Activated T-cell treated with anti-CD3 and anti-CD28 coated beads, Interleukin-2, amount 50 U/mL, for 24 hours (primary cell): ENCODE measurements around the gene SAXO2.
"Not testable (repeated sequence)": the region's sequence is repeated elsewhere in the genome, so short reads cannot be mapped to it uniquely, and the experiment has no call there.

ENCODE experiments used
- DNase-seq: peaks from one replicate; pipeline ENCODE4 v3.0.0-alpha.2; 2020
- H3K27ac Mint-ChIP-seq: 2 replicates; pipeline ENCODE4 v1.8.0; 2020; ENCODE audit warnings: mild to moderate bottlenecking, mixed read lengths
- H3K27me3 Mint-ChIP-seq: 2 replicates; pipeline ENCODE4 v1.8.0; 2020; ENCODE audit warnings: mixed read lengths
- H3K36me3 Mint-ChIP-seq: 2 replicates; pipeline ENCODE4 v1.8.0; 2020; ENCODE audit warnings: low read depth, mixed read lengths
- H3K4me1 Mint-ChIP-seq: 2 replicates; pipeline ENCODE4 v1.8.0; 2020; ENCODE audit warnings: low read depth, mixed read lengths
- H3K4me3 Mint-ChIP-seq: 2 replicates; pipeline ENCODE4 v1.8.0; 2020; ENCODE audit warnings: mild to moderate bottlenecking, moderate library complexity, mixed read lengths
- H3K9me3 Mint-ChIP-seq: 2 replicates; pipeline ENCODE4 v1.8.0; 2020; ENCODE audit warnings: mixed read lengths

Gene SAXO2

GRCh38 chr15:82300883-82301282 lies 38.3 kb downstream of the SAXO2 start:
- peaks cover 28% of the 10 kb centered on the region for H3K4me1 Mint-ChIP-seq
- no peak overlapping the region for H3K4me3 Mint-ChIP-seq
- DNase-seq = no peak
- no peak overlapping the region for H3K27ac Mint-ChIP-seq
- no peaks in the 10 kb centered on the region for H3K9me3 Mint-ChIP-seq
- H3K36me3 Mint-ChIP-seq = no peaks in the 10 kb centered on the region
- H3K27me3 Mint-ChIP-seq = no peaks in the 10 kb centered on the region

- Mint-ChIP-seq H3K27me3 (no peaks in the 10 kb centered on the region), H3K4me1 (peaks cover 28% of the 10 kb centered on the region), H3K9me3 (no peaks in the 10 kb centered on the region), H3K27ac (no peak overlapping the region), H3K36me3 (no peaks in the 10 kb centered on the region), H3K4me3 (no peak overlapping the region)
- DNase-seq = no peak
Measured at GRCh38 chr15:82301296-82302016, 38.8 kb downstream of the SAXO2 start.

- Mint-ChIP-seq H3K9me3 (no peaks in the 10 kb centered on the region), H3K27ac (no peak overlapping the region), H3K4me1 (peaks cover 12% of the 10 kb centered on the region), H3K27me3 (no peaks in the 10 kb centered on the region), H3K36me3 (no peaks in the 10 kb centered on the region), H3K4me3 (no peak overlapping the region)
- DNase-seq = no peak
Measured at GRCh38 chr15:82303956-82304777, 41.5 kb downstream of the SAXO2 start.

GRCh38 chr15:82304778-82305090 lies 42.1 kb downstream of the SAXO2 start:
- no peak overlapping the region for H3K4me3 Mint-ChIP-seq
- no peak overlapping the region for H3K27ac Mint-ChIP-seq
- DNase-seq = no peak
- H3K36me3 Mint-ChIP-seq = no peaks in the 10 kb centered on the region
- H3K4me1 Mint-ChIP-seq = peaks cover 10% of the 10 kb centered on the region
- peaks cover under 1% of the 10 kb centered on the region for H3K9me3 Mint-ChIP-seq
- no peaks in the 10 kb centered on the region for H3K27me3 Mint-ChIP-seq

- Mint-ChIP-seq H3K4me3 (no peak overlapping the region), H3K9me3 (peaks cover 6% of the 10 kb centered on the region), H3K27ac (no peak overlapping the region), H3K4me1 (peaks cover 8% of the 10 kb centered on the region), H3K36me3 (peaks cover 4% of the 10 kb centered on the region), H3K27me3 (no peaks in the 10 kb centered on the region)
- DNase-seq = no peak
Measured at GRCh38 chr15:82305621-82306048, 43.0 kb downstream of the SAXO2 start.

- Mint-ChIP-seq H3K9me3 (peaks cover 7% of the 10 kb centered on the region), H3K27ac (no peak overlapping the region), H3K27me3 (no peaks in the 10 kb centered on the region), H3K36me3 (peaks cover 7% of the 10 kb centered on the region), H3K4me3 (no peak overlapping the region), H3K4me1 (peaks cover 8% of the 10 kb centered on the region)
- DNase-seq = no peak
Measured at GRCh38 chr15:82306791-82307713, 44.4 kb downstream of the SAXO2 start.

- H3K27me3 Mint-ChIP-seq = no peaks in the 10 kb centered on the region
- peaks cover 7% of the 10 kb centered on the region for H3K9me3 Mint-ChIP-seq
- no peak overlapping the region for H3K4me3 Mint-ChIP-seq
- peaks cover 8% of the 10 kb centered on the region for H3K4me1 Mint-ChIP-seq
- H3K36me3 Mint-ChIP-seq = peaks cover 7% of the 10 kb centered on the region
- H3K27ac Mint-ChIP-seq = no peak overlapping the region
- DNase-seq = no peak
Measured at GRCh38 chr15:82307714-82308081, 45.1 kb downstream of the SAXO2 start.

GRCh38 chr15:82309802-82310201 lies 47.2 kb downstream of the SAXO2 start:
- Mint-ChIP-seq H3K27ac (no peak overlapping the region), H3K36me3 (peaks cover 7% of the 10 kb centered on the region), H3K4me3 (no peak overlapping the region), H3K4me1 (peaks cover 5% of the 10 kb centered on the region), H3K9me3 (peaks cover 7% of the 10 kb centered on the region), H3K27me3 (no peaks in the 10 kb centered on the region)
- DNase-seq = no peak

GRCh38 chr15:82311321-82311720 lies 48.7 kb downstream of the SAXO2 start:
- not testable (repeated sequence) for H3K36me3 Mint-ChIP-seq, H3K9me3 Mint-ChIP-seq, H3K27me3 Mint-ChIP-seq, H3K4me3 Mint-ChIP-seq, H3K27ac Mint-ChIP-seq, DNase-seq, H3K4me1 Mint-ChIP-seq

- Mint-ChIP-seq H3K9me3 (peaks cover 7% of the 10 kb centered on the region), H3K27me3 (no peaks in the 10 kb centered on the region), H3K27ac (no peak overlapping the region)
Measured at GRCh38 chr15:82312586-82313349, 50.1 kb downstream of the SAXO2 start.

GRCh38 chr15:82313446-82313845 lies 50.8 kb downstream of the SAXO2 start:
- H3K27ac Mint-ChIP-seq = no peak overlapping the region
- no peaks in the 10 kb centered on the region for H3K4me1 Mint-ChIP-seq
- peaks cover 7% of the 10 kb centered on the region for H3K9me3 Mint-ChIP-seq
- peaks cover 7% of the 10 kb centered on the region for H3K36me3 Mint-ChIP-seq
- no peaks in the 10 kb centered on the region for H3K27me3 Mint-ChIP-seq
- no peak overlapping the region for H3K4me3 Mint-ChIP-seq
- no peak for DNase-seq

More at GRCh38 chr15:82312586-82313349, 50.1 kb downstream of the SAXO2 start:
- Mint-ChIP-seq H3K4me1 (no peaks in the 10 kb centered on the region), H3K4me3 (no peak overlapping the region), H3K36me3 (peaks cover 7% of the 10 kb centered on the region)
- DNase-seq = peak; percentile 11

GRCh38 chr15:82313951-82314768 lies 51.5 kb downstream of the SAXO2 start:
- H3K4me3 Mint-ChIP-seq, H3K27ac Mint-ChIP-seq, H3K27me3 Mint-ChIP-seq, DNase-seq, H3K4me1 Mint-ChIP-seq, H3K9me3 Mint-ChIP-seq, H3K36me3 Mint-ChIP-seq: not testable (repeated sequence)

- Mint-ChIP-seq H3K27me3 (no peaks in the 10 kb centered on the region), H3K27ac (no peak overlapping the region), H3K4me3 (no peak overlapping the region), H3K36me3 (peaks cover 7% of the 10 kb centered on the region), H3K9me3 (peaks cover 5% of the 10 kb centered on the region), H3K4me1 (no peaks in the 10 kb centered on the region)
- DNase-seq = no peak
Measured at GRCh38 chr15:82314769-82315518, 52.3 kb downstream of the SAXO2 start.
